ENCODE measurements around the gene ASMT. TPM values are rescaled to one million over a fixed set of nuclear protein-coding genes. Genes with fewer than 3 reads are reported as not detected.

Gene ASMT
- total RNA-seq, 1 donor from 2014 or later, result not detected

DNA sequence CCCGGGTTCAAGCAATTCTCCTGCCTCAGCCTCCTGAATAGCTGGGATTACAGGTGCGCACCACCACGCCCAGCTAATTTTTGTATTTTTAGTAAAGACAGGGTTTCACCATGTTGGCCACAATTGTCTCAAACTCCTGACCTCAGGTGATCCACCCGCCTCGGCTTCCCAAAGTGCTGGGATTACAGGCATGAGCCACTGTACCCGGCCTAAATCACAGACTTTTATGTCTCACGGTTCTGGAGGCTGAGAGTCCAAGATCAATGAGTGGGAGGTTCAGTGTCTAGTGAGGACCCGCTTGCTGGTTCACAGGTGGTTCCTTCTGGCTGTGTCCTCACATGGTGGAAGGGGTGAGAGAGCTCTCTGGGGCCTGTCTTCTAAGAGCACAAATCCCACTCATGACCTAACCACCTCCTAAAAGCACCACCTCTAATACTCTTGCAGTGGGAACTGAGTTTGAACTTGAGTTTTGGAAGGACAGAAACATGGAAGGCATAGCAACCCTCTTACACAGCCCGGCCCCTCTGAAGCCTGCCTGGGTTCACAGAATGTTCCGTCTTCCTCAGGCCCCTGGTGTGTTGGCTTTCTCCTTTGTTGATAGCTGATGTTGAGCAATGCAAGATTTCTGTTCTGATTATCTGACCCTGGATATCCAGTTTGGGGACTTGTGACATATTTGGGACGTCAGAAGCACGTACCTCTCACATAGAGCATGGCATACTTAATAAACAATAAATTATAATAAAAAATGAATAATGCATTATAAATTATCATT is 25.3 kb upstream of the ASMT start:
- Mint-ChIP-seq H3K27ac (ENCODE audit: unreplicated experiment) (no peak overlapping the region), H3K27me3 (ENCODE audit: unreplicated experiment) (peaks cover 3% of the 10 kb centered on the region), H3K9me3 (ENCODE audit: unreplicated experiment) (no peaks in the 10 kb centered on the region), H3K4me1 (ENCODE audit: low read depth, unreplicated experiment) (peaks cover 2% of the 10 kb centered on the region), H3K4me3 (ENCODE audit: unreplicated experiment) (no peak overlapping the region), H3K36me3 (ENCODE audit: unreplicated experiment) (no peaks in the 10 kb centered on the region)
- DNase-seq, result no peak
- TF ChIP-seq, protein P1, sequence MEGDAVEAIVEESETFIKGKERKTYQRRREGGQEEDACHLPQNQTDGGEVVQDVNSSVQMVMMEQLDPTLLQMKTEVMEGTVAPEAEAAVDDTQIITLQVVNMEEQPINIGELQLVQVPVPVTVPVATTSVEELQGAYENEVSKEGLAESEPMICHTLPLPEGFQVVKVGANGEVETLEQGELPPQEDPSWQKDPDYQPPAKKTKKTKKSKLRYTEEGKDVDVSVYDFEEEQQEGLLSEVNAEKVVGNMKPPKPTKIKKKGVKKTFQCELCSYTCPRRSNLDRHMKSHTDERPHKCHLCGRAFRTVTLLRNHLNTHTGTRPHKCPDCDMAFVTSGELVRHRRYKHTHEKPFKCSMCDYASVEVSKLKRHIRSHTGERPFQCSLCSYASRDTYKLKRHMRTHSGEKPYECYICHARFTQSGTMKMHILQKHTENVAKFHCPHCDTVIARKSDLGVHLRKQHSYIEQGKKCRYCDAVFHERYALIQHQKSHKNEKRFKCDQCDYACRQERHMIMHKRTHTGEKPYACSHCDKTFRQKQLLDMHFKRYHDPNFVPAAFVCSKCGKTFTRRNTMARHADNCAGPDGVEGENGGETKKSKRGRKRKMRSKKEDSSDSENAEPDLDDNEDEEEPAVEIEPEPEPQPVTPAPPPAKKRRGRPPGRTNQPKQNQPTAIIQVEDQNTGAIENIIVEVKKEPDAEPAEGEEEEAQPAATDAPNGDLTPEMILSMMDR (IDR thresholded peaks at IDR 0.05; ENCODE audit: partially characterized antibody, unreplicated experiment), result no peak

DNA sequence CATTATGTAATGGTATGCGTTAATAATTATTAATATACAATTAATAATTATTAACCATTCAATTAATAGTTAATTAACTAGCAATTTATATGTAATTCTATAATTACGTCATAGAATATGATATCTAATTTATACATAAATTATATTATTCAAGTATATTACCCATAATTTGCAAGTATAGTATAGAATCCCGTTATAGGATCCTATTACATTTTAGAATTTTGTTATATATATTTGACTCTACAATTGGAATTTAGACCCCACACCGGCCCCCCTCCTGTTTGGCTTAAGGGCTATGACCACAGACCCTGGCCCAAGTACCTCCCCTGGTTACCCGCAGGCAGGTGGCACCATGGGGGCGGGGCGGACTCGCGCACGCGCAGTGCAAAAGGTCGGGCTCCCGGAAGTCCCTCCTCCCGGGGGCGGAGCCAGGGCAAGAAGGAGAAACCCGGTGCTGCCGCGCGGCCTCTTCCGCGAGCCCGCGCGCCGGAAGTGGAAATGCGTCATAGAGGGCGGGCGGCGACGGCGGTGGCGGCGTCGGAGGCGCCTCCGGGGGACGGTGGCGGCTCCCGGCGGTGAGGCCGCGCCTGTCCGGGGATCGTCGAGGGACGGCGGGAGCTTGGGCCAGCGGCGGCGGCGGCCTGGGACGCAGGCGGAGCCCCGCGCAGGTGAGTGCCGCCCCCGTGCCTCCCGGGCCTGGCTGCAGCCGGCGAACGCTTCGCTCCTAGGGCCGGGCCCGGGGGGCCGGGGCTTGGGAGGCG is 23.6 kb upstream of the ASMT start, which contains the start of gene AKAP17A:
Gene AKAP17A (plus strand): TSS at position 503 of the 761 bp plus-strand sequence. CDS start 1,859 bp downstream, outside the sequence.
- Mint-ChIP-seq H3K27ac (ENCODE audit: unreplicated experiment) (peak within 1 kb of the TSS; percentile 28), H3K4me3 (ENCODE audit: unreplicated experiment) (peak within 1 kb of the TSS; percentile 85), H3K27me3 (ENCODE audit: unreplicated experiment) (peaks cover 3% of the 10 kb centered on the region), H3K36me3 (ENCODE audit: unreplicated experiment) (no peaks in the 10 kb centered on the region), H3K4me1 (ENCODE audit: low read depth, unreplicated experiment) (peaks cover 2% of the 10 kb centered on the region), H3K9me3 (ENCODE audit: unreplicated experiment) (peaks cover 2% of the 10 kb centered on the region)
- TF ChIP-seq, protein P1 (IDR thresholded peaks at IDR 0.05; ENCODE audit: partially characterized antibody, unreplicated experiment), result no peak
- peak; percentile 98 for DNase-seq

DNA sequence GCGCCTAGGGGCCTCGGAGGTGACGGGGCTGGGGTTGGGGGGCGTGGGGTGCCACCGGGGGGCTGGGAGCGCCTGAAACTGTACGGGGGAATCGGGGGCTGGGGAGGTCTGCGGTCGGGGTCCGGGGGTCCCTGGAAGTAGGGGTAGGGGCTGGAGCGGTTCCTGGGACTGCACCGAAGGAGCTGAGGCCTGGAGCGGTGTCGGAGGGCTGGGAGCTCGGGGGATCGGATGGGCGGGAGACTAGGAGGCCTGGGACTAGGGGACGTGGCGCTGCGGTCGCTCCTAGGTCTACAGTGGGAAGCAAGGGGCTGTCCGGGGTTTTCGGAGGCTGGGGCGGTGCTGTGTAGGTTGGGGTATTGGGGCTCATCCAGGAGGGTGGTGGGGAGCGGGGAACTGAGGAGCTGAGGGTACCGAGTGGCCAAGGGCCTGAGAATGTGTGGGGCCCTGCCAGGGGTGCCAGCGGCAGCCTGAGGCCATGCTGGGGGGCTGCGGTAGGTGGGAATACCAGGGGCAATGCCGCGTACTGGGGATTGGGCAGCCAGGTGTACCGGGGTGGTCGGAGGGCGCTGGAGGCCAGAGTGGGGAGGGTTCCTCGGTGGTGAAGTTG is 22.9 kb upstream of the ASMT start:
- peaks cover 2% of the 10 kb centered on the region for H3K4me1 Mint-ChIP-seq (ENCODE audit: low read depth, unreplicated experiment)
- H3K4me3 Mint-ChIP-seq (ENCODE audit: unreplicated experiment), result peak overlapping the region; percentile 85
- H3K9me3 Mint-ChIP-seq (ENCODE audit: unreplicated experiment), result peaks cover 2% of the 10 kb centered on the region
- peak overlapping the region; percentile 28 for H3K27ac Mint-ChIP-seq (ENCODE audit: unreplicated experiment)
- TF ChIP-seq, protein P1 (IDR thresholded peaks at IDR 0.05; ENCODE audit: partially characterized antibody, unreplicated experiment), result no peak
- DNase-seq, result no peak
- no peaks in the 10 kb centered on the region for H3K36me3 Mint-ChIP-seq (ENCODE audit: unreplicated experiment)
- H3K27me3 Mint-ChIP-seq (ENCODE audit: unreplicated experiment), result peaks cover 3% of the 10 kb centered on the region

DNA sequence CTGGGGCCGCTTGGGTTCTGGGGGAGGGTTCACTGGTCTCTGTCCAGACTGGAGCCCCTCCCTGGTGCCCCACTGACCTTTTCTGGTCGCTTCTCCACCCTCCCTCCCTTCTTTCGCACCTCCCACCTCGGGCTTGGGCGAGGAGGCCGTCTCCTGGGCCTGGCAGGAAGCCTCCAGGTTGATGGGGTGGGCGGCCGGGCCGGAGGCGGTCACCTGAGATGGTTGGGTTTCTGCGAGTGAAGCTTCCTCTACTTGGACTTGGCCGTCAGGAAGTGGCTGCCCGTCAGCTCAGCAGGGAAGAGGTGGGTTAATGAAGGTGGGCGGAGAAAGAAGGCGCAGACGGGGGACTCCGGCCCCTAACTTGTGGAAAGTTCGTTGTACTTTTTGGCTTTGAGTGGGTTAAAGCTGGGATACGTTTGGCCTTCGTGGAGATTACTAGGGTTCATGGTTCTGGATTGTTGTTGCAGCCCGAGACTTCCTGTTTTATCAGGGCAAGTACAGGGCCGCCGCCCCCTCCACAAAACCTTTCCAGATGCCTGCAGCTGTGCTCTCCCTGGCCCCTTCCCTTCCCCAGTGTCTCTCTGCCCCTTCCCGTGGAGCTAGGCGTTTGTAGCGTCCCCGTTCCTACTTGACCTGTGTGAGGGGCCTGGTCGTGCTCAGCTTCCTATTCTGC is 22.3 kb upstream of the ASMT start:
- TF ChIP-seq, protein P1 (IDR thresholded peaks at IDR 0.05; ENCODE audit: partially characterized antibody, unreplicated experiment), result no peak
- peaks cover 2% of the 10 kb centered on the region for H3K4me1 Mint-ChIP-seq (ENCODE audit: low read depth, unreplicated experiment)
- peak overlapping the region; percentile 85 for H3K4me3 Mint-ChIP-seq (ENCODE audit: unreplicated experiment)
- no peak for DNase-seq
- H3K9me3 Mint-ChIP-seq (ENCODE audit: unreplicated experiment), result peaks cover 2% of the 10 kb centered on the region
- no peaks in the 10 kb centered on the region for H3K36me3 Mint-ChIP-seq (ENCODE audit: unreplicated experiment)
- peaks cover 5% of the 10 kb centered on the region for H3K27me3 Mint-ChIP-seq (ENCODE audit: unreplicated experiment)
- H3K27ac Mint-ChIP-seq (ENCODE audit: unreplicated experiment), result peak overlapping the region; percentile 55
